Tibial nerve (tissue), 4 donors: ENCODE data around the gene RPS6KA2. TPM values are rescaled to one million over a fixed set of nuclear protein-coding genes. Genes with fewer than 3 reads are reported as not detected.

Source experiments
- DNase-seq, 2 donors: peaks; one replicate each; pipeline ENCODE4 v3.0.0-alpha.2; 2019; ENCODE audit warnings: low spot score in 2 of 2
- H3K27ac ChIP-seq, 4 donors: fragments of 200-600 bp; sonication (generic) in 3 of 4; one replicate each; pipeline ENCODE4 v1.5.1; 2017 to 2019; ENCODE audit warnings: mild to moderate bottlenecking in 1 of 4
- H3K27me3 ChIP-seq, 2 donors: fragments of 200-600 bp; sonication (generic) in 1 of 2; one replicate each; pipeline versions ENCODE4 v1.5.1 to v1.6.0; 2017 to 2019
- H3K36me3 ChIP-seq, 3 donors: fragments of 200-600 bp; sonication (generic); one replicate each; pipeline ENCODE4 v1.5.1; 2018 to 2019
- H3K4me1 ChIP-seq, 4 donors: fragments of 200-600 bp; sonication (generic) in 3 of 4; one replicate each; pipeline ENCODE4 v1.5.1; 2017 to 2019
- H3K4me3 ChIP-seq, 4 donors: fragments of 200-600 bp; sonication (generic) in 3 of 4; one replicate each; pipeline ENCODE4 v1.5.1; 2017 to 2019; ENCODE audit warnings: mild to moderate bottlenecking in 1 of 4, moderate library complexity in 1 of 4
- H3K9me3 ChIP-seq, 4 donors: fragments of 200-600 bp; sonication (generic) in 3 of 4; one replicate each; pipeline ENCODE4 v1.5.1; 2017 to 2019
- CTCF ChIP-seq, 5 experiments: fragments of 200-600 bp in 3 of 5; fragments of 450-650 bp in 2 of 5; sonication (generic) in 3 of 5; IDR thresholded peaks; one replicate each; pipeline ENCODE4 v1.5.1; 2016 to 2019; ENCODE audit warnings: antibody characterized with exemption in 5 of 5, mild to moderate bottlenecking in 3 of 5, moderate library complexity in 2 of 5
- EP300 ChIP-seq, 2 donors: sonication (generic); formaldehyde crosslinking; IDR thresholded peaks; one replicate each; pipeline ENCODE4 v1.6.1; 2017; ENCODE audit warnings: antibody characterized with exemption in 2 of 2, mild to moderate bottlenecking in 1 of 2
- POLR2A ChIP-seq, 2 donors: fragments of 450-650 bp; IDR thresholded peaks; one replicate each; pipeline ENCODE4 v1.6.1; 2017; ENCODE audit warnings: antibody characterized with exemption in 2 of 2, mild to moderate bottlenecking in 2 of 2, moderate library complexity in 2 of 2
- WGBS, 2 donors: methylation state at CpG; one replicate each; pipeline ENCODE4 v1.1.5; 2018; 5-methylcytosine and 5-hydroxymethylcytosine counted together
- total RNA-seq, 4 donors: library from RNA; depleted of rRNA; stranded (reverse); fragments of >200 nt; gene quantifications; one replicate each; pipeline ENCODE4 v1.1.0, GENCODE V29; 2016

RPS6KA2 gene
- total RNA-seq, 4 donors from 2014 or later: 89.6 to 153 (median 103) TPM

- Histone ChIP-seq H3K9me3 (no peaks in the 10 kb centered on the region), H3K27ac (no peak overlapping the region), H3K4me1 (no peaks in the 10 kb centered on the region), H3K27me3 (peaks cover 0 to 22% of the 10 kb centered on the region in 2 donors), H3K36me3 (no peaks in the 10 kb centered on the region), H3K4me3 (no peak overlapping the region)
- WGBS, 2 donors: 80 to 91% methylated on average over 5 of the region's 5 CpGs
- no peak for DNase-seq
- no peak for TF ChIP-seq EP300 (IDR thresholded peaks at IDR 0.05)
- TF ChIP-seq POLR2A (IDR thresholded peaks at IDR 0.05): no peak
Observed at GRCh38 chr6:166660157-166660688, 33.2 kb upstream of the RPS6KA2 start.

- H3K4me3 ChIP-seq: no peak overlapping the region
- TF ChIP-seq POLR2A (IDR thresholded peaks at IDR 0.05) (no peak), CTCF (IDR thresholded peaks at IDR 0.05) (no peak), EP300 (IDR thresholded peaks at IDR 0.05) (no peak)
- WGBS, 2 donors: 91 to 95% methylated on average over 13 of the region's 13 CpGs
- no peak for DNase-seq
- H3K36me3 ChIP-seq: no peaks in the 10 kb centered on the region
- no peak overlapping the region for H3K27ac ChIP-seq
- H3K4me1 ChIP-seq: no peaks in the 10 kb centered on the region
- no peaks in the 10 kb centered on the region for H3K9me3 ChIP-seq
- peaks cover 0 to 22% of the 10 kb centered on the region in 2 donors for H3K27me3 ChIP-seq
Observed at GRCh38 chr6:166659581-166659980, 32.5 kb upstream of the RPS6KA2 start.

GRCh38 chr6:166658792-166659150 lies 31.7 kb upstream of the RPS6KA2 start:
- H3K9me3 ChIP-seq: no peaks in the 10 kb centered on the region
- no peak for TF ChIP-seq EP300 (IDR thresholded peaks at IDR 0.05)
- TF ChIP-seq POLR2A (IDR thresholded peaks at IDR 0.05): no peak
- TF ChIP-seq CTCF (IDR thresholded peaks at IDR 0.05): no peak
- H3K36me3 ChIP-seq: no peaks in the 10 kb centered on the region
- peaks cover 0 to 22% of the 10 kb centered on the region in 2 donors for H3K27me3 ChIP-seq
- H3K27ac ChIP-seq: no peak overlapping the region
- no peak overlapping the region for H3K4me3 ChIP-seq
- DNase-seq: no peak
- H3K4me1 ChIP-seq: no peaks in the 10 kb centered on the region
- 82 to 86% methylated on average over 9 of the region's 9 CpGs for WGBS, 2 donors

- WGBS, 2 donors: 88 to 92% methylated on average over 16 to 19 of the region's 19 CpGs
- TF ChIP-seq EP300 (IDR thresholded peaks at IDR 0.05) (no peak), CTCF (IDR thresholded peaks at IDR 0.05) (no peak), POLR2A (IDR thresholded peaks at IDR 0.05) (no peak)
- Histone ChIP-seq H3K27ac (no peak overlapping the region), H3K27me3 (peaks cover 0 to 22% of the 10 kb centered on the region in 2 donors), H3K4me1 (no peaks in the 10 kb centered on the region), H3K9me3 (no peaks in the 10 kb centered on the region), H3K4me3 (no peak overlapping the region), H3K36me3 (no peaks in the 10 kb centered on the region)
- no peak for DNase-seq
Observed at GRCh38 chr6:166658115-166658791, 31.2 kb upstream of the RPS6KA2 start.

- Histone ChIP-seq H3K4me3 (no peak overlapping the region), H3K4me1 (no peaks in the 10 kb centered on the region), H3K27me3 (peaks cover 0 to 22% of the 10 kb centered on the region in 2 donors), H3K36me3 (no peaks in the 10 kb centered on the region), H3K9me3 (no peaks in the 10 kb centered on the region), H3K27ac (no peak overlapping the region)
- WGBS, 2 donors: 73 to 78% methylated on average over 9 of the region's 9 CpGs
- DNase-seq: no peak
- TF ChIP-seq EP300 (IDR thresholded peaks at IDR 0.05): no peak
- no peak for TF ChIP-seq CTCF (IDR thresholded peaks at IDR 0.05)
- no peak for TF ChIP-seq POLR2A (IDR thresholded peaks at IDR 0.05)
Observed at GRCh38 chr6:166657531-166657930, 30.5 kb upstream of the RPS6KA2 start.
